ENCODE data around the gene NHERF2. TPM values are rescaled to one million over a fixed set of nuclear protein-coding genes. Genes with fewer than 3 reads are reported as not detected.

NHERF2 gene
- 1 to 10 TPM in 1 of 2 donors, under 1 TPM in 1; 0.82 to 3.7 TPM for total RNA-seq

- ATAC-seq (peak in 1 of 2 donors; percentile 22), DNase-seq (ENCODE audit: low spot score in 2 of 2) (no peak)
- H3K36me3 Mint-ChIP-seq = no peaks in the 10 kb centered on the region
- no peak within 1 kb of the TSS for H3K27ac Mint-ChIP-seq
- H3K9me3 Mint-ChIP-seq = no peaks in the 10 kb centered on the region
Measured at GRCh38 chr16:2026461-2027023, at the start of gene NHERF2. TSS of gene NHERF2 (plus strand) at chr16:2026902. CDS start at chr16:2027006, 104 bp downstream.

GRCh38 chr16:1976951-1977874 lies 49.5 kb upstream of the NHERF2 start:
- no peaks in the 10 kb centered on the region for H3K9me3 Mint-ChIP-seq
- DNase-seq (ENCODE audit: low spot score in 2 of 2) = no peak
- ATAC-seq = no peak
- H3K36me3 Mint-ChIP-seq = peaks cover 7 to 17% of the 10 kb centered on the region in 2 donors
- H3K27ac Mint-ChIP-seq = no peak overlapping the region

- Mint-ChIP-seq H3K9me3 (no peaks in the 10 kb centered on the region), H3K36me3 (peaks cover 7 to 13% of the 10 kb centered on the region in 2 donors), H3K27ac (no peak overlapping the region)
- DNase-seq (ENCODE audit: low spot score in 2 of 2) = no peak
- no peak for ATAC-seq
Measured at GRCh38 chr16:1977875-1978268, 48.8 kb upstream of the NHERF2 start.

GRCh38 chr16:1978476-1979120 lies 48.1 kb upstream of the NHERF2 start:
- ATAC-seq (no peak), DNase-seq (ENCODE audit: low spot score in 2 of 2) (no peak)
- H3K9me3 Mint-ChIP-seq = no peaks in the 10 kb centered on the region
- H3K27ac Mint-ChIP-seq = no peak overlapping the region
- peaks cover 7 to 13% of the 10 kb centered on the region in 2 donors for H3K36me3 Mint-ChIP-seq

DNA sequence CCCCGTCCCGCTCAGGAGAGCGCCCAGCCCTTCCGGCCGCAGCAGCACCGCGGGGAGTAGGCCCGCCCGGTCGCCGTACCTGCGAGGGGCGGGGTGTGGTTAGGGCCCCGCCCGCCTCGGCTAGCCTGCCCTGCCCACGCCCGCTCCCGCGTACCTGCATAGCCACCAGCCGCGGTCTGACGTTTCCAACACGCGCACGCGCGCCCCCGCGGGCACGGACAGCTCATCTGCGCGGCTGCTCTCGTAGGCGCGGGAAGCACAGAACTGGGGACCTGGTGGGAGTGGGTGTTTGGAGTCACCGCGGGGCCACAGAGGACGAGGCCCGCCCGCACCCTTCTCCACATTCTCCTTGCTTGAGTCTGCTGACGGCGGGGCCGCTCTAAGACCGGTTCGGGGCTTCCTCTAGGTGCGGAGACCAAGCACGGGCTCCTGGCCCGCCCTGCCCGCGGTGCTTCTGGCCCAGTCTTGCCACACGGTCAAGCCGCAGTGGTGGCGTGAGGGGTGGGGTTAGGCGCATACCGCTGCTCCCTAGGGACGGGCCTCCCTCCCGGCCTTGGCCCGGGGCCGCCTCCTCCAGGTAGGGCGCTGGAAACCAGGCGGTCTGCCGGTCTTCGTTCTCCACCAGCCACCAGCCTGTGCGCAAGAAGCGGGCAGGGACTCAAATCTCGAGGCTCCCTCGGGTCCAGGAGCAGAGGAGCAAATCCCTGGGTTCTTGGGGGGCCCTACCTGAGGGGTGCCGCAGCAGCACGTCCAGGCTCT lies 47.3 kb upstream of the NHERF2 start:
- Mint-ChIP-seq H3K27ac (no peak overlapping the region), H3K9me3 (no peaks in the 10 kb centered on the region), H3K36me3 (peaks cover 7 to 13% of the 10 kb centered on the region in 2 donors)
- no peak for ATAC-seq
- DNase-seq (ENCODE audit: low spot score in 2 of 2) = no peak

- ATAC-seq (no peak), DNase-seq (ENCODE audit: low spot score in 2 of 2) (no peak)
- Mint-ChIP-seq H3K27ac (no peak overlapping the region), H3K9me3 (no peaks in the 10 kb centered on the region), H3K36me3 (peaks cover 7 to 8% of the 10 kb centered on the region in 2 donors)
Measured at GRCh38 chr16:1980030-1980769, 46.5 kb upstream of the NHERF2 start.

- Mint-ChIP-seq H3K9me3 (no peaks in the 10 kb centered on the region), H3K36me3 (peaks cover 5 to 6% of the 10 kb centered on the region in 2 donors), H3K27ac (no peak overlapping the region)
- DNase-seq (ENCODE audit: low spot score in 2 of 2) = no peak
- ATAC-seq = no peak
Measured at GRCh38 chr16:1980770-1981087, 46.0 kb upstream of the NHERF2 start.

DNA sequence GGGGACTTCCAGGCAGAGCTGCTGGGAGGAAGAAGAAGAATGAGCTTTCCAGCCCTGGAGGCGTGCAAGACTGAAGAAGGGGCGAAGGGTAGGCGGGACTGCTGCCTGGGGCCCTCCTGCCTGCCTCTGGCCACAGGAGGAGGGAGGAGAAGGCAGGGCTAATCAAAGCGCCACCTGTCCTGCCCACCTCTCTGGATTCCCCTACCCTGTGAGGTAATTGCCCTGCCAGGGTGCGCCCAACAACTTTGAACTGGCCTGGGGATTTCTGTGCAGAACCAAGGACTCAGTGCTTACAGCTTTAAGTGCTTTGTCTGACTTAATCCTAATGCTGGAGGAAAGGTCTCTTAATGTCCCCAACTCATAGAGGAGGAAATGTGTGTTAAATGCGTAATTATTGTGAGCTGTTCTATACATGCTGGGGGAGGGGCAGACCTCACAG lies 45.3 kb upstream of the NHERF2 start, which contains the start of gene NOXO1:
Gene NOXO1, minus strand, starts transcription at position 72 of the 439 bp plus-strand sequence. CDS start 290 bp downstream, outside the sequence.
- ATAC-seq (no peak), DNase-seq (ENCODE audit: low spot score in 2 of 2) (no peak)
- Mint-ChIP-seq H3K36me3 (peaks cover 0 to 3% of the 10 kb centered on the region in 2 donors), H3K27ac (no peak within 1 kb of the TSS), H3K9me3 (no peaks in the 10 kb centered on the region)

- no peak overlapping the region for H3K27ac Mint-ChIP-seq
- DNase-seq (ENCODE audit: low spot score in 2 of 2) (no peak), ATAC-seq (no peak)
- no peaks in the 10 kb centered on the region for H3K9me3 Mint-ChIP-seq
- peaks cover 0 to 6% of the 10 kb centered on the region in 2 donors for H3K36me3 Mint-ChIP-seq
Measured at GRCh38 chr16:1982013-1982433, 44.7 kb upstream of the NHERF2 start.

- Mint-ChIP-seq H3K36me3 (peaks cover 0 to 6% of the 10 kb centered on the region in 2 donors), H3K9me3 (no peaks in the 10 kb centered on the region), H3K27ac (no peak overlapping the region)
- ATAC-seq = no peak
- no peak for DNase-seq (ENCODE audit: low spot score in 2 of 2)
Measured at GRCh38 chr16:1982991-1983543, 43.6 kb upstream of the NHERF2 start.

GRCh38 chr16:1983544-1984346 lies 43.0 kb upstream of the NHERF2 start, which contains the start of gene GFER:
TSS of gene GFER (plus strand) at chr16:1984193. CDS start at chr16:1984219, 26 bp downstream.
- ATAC-seq (peak; percentile 86 to 93), DNase-seq (ENCODE audit: low spot score in 2 of 2) (peak; percentile 74 to 89)
- peak within 1 kb of the TSS; percentile 44 to 81 for H3K27ac Mint-ChIP-seq
- H3K36me3 Mint-ChIP-seq = peaks cover 3 to 6% of the 10 kb centered on the region in 2 donors
- no peaks in the 10 kb centered on the region for H3K9me3 Mint-ChIP-seq

DNA sequence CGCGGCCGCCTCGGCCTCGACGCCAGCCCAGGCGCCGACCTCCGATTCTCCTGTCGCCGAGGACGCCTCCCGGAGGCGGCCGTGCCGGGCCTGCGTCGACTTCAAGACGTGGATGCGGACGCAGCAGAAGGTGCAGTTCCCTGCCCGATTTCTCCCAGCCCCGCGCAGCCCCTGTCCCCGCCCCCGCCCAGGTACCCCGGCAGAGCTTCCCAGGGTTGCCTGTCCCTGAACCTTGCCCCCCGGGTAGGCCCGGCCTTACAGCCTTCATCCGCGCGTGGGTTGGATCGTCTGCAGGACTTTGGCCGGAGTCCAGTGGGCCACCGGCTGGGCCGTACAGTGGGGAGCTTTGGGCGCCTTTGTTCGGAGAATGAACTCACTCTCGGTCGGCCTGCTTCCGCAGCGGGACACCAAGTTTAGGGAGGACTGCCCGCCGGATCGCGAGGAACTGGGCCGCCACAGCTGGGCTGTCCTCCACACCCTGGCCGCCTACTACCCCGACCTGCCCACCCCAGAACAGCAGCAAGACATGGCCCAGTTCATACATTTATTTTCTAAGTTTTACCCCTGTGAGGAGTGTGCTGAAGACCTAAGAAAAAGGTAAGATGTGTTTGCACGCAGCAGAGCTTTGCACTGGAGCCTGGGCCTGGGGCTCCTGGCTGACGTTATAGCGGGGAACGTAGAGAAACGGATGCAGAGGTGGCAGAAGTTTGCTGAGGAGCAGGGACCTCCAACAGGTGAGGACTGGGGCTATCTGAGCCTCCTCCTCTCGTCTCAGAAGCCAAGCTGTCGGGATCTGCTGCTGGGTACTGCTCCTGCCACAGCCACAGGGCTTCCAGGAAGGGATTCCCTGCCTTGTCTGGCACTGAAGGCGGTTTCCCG lies 42.1 kb upstream of the NHERF2 start:
- DNase-seq (ENCODE audit: low spot score in 2 of 2) (no peak), ATAC-seq (peak; percentile 28 to 45)
- Mint-ChIP-seq H3K9me3 (no peaks in the 10 kb centered on the region), H3K27ac (peak overlapping the region; percentile 44 to 81), H3K36me3 (peaks cover 6% of the 10 kb centered on the region in 2 donors)

DNA sequence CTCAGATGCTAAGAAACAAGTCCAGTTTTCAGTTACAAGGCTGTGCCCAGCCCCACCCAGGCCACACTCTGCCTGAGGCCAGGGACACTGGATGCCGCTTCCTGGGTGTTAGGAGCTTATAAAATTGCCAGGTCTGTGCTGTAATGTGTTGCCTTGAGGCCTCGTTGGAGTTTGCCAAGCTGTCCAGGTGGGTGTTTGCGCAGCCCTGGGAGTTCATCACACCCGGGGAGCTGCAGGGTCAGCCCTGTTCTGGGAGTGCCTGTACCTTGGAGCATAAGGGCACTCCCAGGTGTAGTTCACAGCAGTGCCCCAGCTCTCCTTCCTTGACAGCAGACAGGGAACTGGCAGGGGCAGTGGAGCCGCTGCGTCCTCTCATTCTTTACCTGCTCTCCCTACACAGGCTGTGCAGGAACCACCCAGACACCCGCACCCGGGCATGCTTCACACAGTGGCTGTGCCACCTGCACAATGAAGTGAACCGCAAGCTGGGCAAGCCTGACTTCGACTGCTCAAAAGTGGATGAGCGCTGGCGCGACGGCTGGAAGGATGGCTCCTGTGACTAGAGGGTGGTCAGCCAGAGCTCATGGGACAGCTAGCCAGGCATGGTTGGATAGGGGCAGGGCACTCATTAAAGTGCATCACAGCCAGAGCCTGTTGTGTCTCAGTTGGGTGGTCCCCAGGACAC lies 41.1 kb upstream of the NHERF2 start:
- no peak for DNase-seq (ENCODE audit: low spot score in 2 of 2)
- H3K9me3 Mint-ChIP-seq = no peaks in the 10 kb centered on the region
- peak overlapping the region in 1 of 2 donors; percentile 44 for H3K27ac Mint-ChIP-seq
- ATAC-seq = no peak
- H3K36me3 Mint-ChIP-seq = peaks cover 6% of the 10 kb centered on the region in 2 donors
